Fibroblast of lung (primary cell): ENCODE data around the gene TMEM184A. TPM values are rescaled to one million over a fixed set of nuclear protein-coding genes. Genes with fewer than 3 reads are reported as not detected.

Source experiments
- DNase-seq, 2 donors: peaks; one replicate each; pipeline versions ENCODE4 v3.0.0 to v3.0.0-alpha.2; 2010; ENCODE audit warnings: low read depth in 2 of 2
- H2AFZ ChIP-seq: 2 replicates; pipeline ENCODE4 v1.5.1; 2012; ENCODE audit warnings: low read length, control low read depth, inconsistent platforms
- H3K27ac ChIP-seq: 2 replicates; pipeline ENCODE4 v1.5.1; 2011; ENCODE audit warnings: low read length, control low read depth; ENCODE audit not compliant: insufficient read depth
- H3K27me3 ChIP-seq: 2 replicates; pipeline ENCODE4 v1.5.1; 2011; ENCODE audit warnings: mild to moderate bottlenecking, low read length; ENCODE audit not compliant: control insufficient read depth, insufficient read depth
- H3K36me3 ChIP-seq: 2 replicates; pipeline ENCODE4 v1.5.1; 2011; ENCODE audit warnings: low read length; ENCODE audit not compliant: control insufficient read depth, insufficient read depth
- H3K4me1 ChIP-seq: 2 replicates; pipeline ENCODE4 v1.5.1; 2011; ENCODE audit warnings: low read length; ENCODE audit not compliant: control insufficient read depth, insufficient read depth; ENCODE audit errors: extremely low read depth
- H3K4me2 ChIP-seq: 2 replicates; pipeline ENCODE4 v1.5.1; 2011; ENCODE audit warnings: low read length, control low read depth; ENCODE audit not compliant: insufficient read depth; ENCODE audit errors: extremely low read depth
- H3K4me3 ChIP-seq, 4 experiments: fragments of 200-600 bp in 1 of 4; sonication (generic) in 1 of 4; replicated peaks in 1 of 4; 2 replicates each; pipeline ENCODE4 v1.5.1; 2011 to 2016; ENCODE audit warnings: low read length in 4 of 4, low read depth in 3 of 4, mild to moderate bottlenecking in 3 of 4, control low read depth in 2 of 4, inconsistent platforms in 1 of 4, mixed read lengths in 1 of 4; ENCODE audit not compliant: insufficient read depth in 1 of 4; ENCODE audit errors: control extremely low read depth in 1 of 4
- H3K79me2 ChIP-seq: 2 replicates; pipeline ENCODE4 v1.5.1; 2012; ENCODE audit warnings: mild to moderate bottlenecking, low read length, inconsistent platforms; ENCODE audit not compliant: control insufficient read depth, insufficient read depth
- H3K9ac ChIP-seq: 2 replicates; pipeline ENCODE4 v1.5.1; 2011; ENCODE audit warnings: mild to moderate bottlenecking, low read length, control low read depth; ENCODE audit not compliant: insufficient read depth
- H3K9me3 ChIP-seq: 2 replicates; pipeline ENCODE4 v1.5.1; 2012; ENCODE audit warnings: low read depth, low read length; ENCODE audit not compliant: control insufficient read depth, insufficient read depth
- H4K20me1 ChIP-seq: 2 replicates; pipeline ENCODE4 v1.5.1; 2011; ENCODE audit warnings: low read length; ENCODE audit not compliant: control insufficient read depth, insufficient read depth; ENCODE audit errors: extremely low read depth
- CTCF ChIP-seq, 2 donors: IDR thresholded peaks in 1 of 2; conservative IDR thresholded peaks in 1 of 2; 1 replicate in 1 of 2; 2 replicates in 1 of 2; pipeline ENCODE4 v1.5.1; 2011 to 2012; ENCODE audit warnings: low read length in 2 of 2, control low read depth in 1 of 2, inconsistent platforms in 1 of 2, low read depth in 1 of 2, mild to moderate bottlenecking in 1 of 2
- EZH2 ChIP-seq: IDR thresholded peaks from 2 replicates; pipeline ENCODE4 v1.5.1; 2012; ENCODE audit warnings: low read length, control low read depth, mild to moderate bottlenecking; ENCODE audit errors: missing control alignments
- polyA plus RNA-seq, 2 donors: library from polyadenylated mRNA; depleted of rRNA in 1 of 2; stranded (reverse) in 1 of 2; unstranded in 1 of 2; fragments of >200 nt; gene quantifications; 2 replicates each; pipeline ENCODE4 v1.2.1, GENCODE V29; 2011 to 2012; ENCODE audit warnings: missing spikeins in 1 of 2
- total RNA-seq: library from RNA; depleted of rRNA; stranded (reverse); fragments of >200 nt; gene quantifications from 2 replicates; pipeline ENCODE4 v1.2.1, GENCODE V29; 2014

The TMEM184A gene
- total and polyA plus RNA-seq, 2 donors (not counting 1 experiment from before 2014, with no cell fraction given): under 0.01 to 0.05 TPM

DNA sequence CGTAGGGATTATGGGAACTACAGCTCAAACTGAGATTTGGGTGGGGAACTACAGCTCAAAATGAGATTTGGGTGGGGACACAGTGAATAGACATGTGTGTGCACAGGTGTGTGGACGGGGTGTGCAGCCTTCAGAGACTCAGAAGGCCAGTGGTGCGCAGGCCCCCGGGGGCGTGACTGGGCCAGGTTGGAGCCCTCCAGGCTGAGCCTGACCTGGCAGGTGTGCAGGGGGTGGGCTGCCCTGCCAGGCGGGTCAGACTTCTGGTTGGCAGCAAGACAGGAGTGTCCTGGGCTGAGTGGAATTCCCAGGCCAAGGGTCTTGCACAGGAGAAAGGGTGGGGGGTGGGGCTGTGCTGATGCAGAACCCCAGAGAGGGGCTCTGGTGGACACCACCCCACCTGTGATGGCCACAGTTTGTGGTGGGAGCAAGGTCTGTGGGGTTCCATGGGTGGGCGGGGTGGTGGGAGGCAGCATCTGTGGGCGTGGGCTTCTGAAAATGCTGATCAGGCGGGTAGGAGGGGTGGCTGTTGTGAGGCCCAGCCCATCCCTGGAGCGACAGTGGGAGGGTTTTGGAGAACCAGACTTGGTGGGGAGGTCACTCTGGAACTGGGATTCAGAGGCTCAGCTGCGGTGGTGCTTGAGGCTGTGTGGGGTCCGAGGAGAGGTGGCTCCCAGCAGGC lies 43.1 kb upstream of the TMEM184A start:
- no peaks in the 10 kb centered on the region for H3K79me2 ChIP-seq
- no peaks in the 10 kb centered on the region for H3K36me3 ChIP-seq
- H3K27ac ChIP-seq: no peak overlapping the region
- H4K20me1 ChIP-seq: no peaks in the 10 kb centered on the region
- H3K9me3 ChIP-seq: no peaks in the 10 kb centered on the region
- no peak for DNase-seq
- no peak overlapping the region for H3K9ac ChIP-seq
- no peak overlapping the region for H2AFZ ChIP-seq
- peaks cover 16% of the 10 kb centered on the region for H3K27me3 ChIP-seq
- TF ChIP-seq CTCF (conservative IDR thresholded peaks at IDR 0.05 in 1 of 2, IDR thresholded peaks at IDR 0.05 in 1 of 2; ENCODE audit: low read depth in 1 of 2, low read length in 2 of 2): no peak
- no peak for TF ChIP-seq EZH2
- no peaks in the 10 kb centered on the region for H3K4me1 ChIP-seq
- no peak overlapping the region for H3K4me2 ChIP-seq
- H3K4me3 ChIP-seq: no peak overlapping the region

GRCh38 chr7:1598286-1598685 lies 42.3 kb upstream of the TMEM184A start:
- Histone ChIP-seq H3K4me2 (no peak overlapping the region), H3K4me1 (no peaks in the 10 kb centered on the region), H4K20me1 (no peaks in the 10 kb centered on the region), H3K9ac (no peak overlapping the region), H3K36me3 (no peaks in the 10 kb centered on the region), H2AFZ (no peak overlapping the region), H3K4me3 (no peak overlapping the region), H3K9me3 (no peaks in the 10 kb centered on the region), H3K79me2 (no peaks in the 10 kb centered on the region), H3K27me3 (peaks cover 16% of the 10 kb centered on the region), H3K27ac (no peak overlapping the region)
- TF ChIP-seq EZH2: no peak
- no peak for DNase-seq

DNA sequence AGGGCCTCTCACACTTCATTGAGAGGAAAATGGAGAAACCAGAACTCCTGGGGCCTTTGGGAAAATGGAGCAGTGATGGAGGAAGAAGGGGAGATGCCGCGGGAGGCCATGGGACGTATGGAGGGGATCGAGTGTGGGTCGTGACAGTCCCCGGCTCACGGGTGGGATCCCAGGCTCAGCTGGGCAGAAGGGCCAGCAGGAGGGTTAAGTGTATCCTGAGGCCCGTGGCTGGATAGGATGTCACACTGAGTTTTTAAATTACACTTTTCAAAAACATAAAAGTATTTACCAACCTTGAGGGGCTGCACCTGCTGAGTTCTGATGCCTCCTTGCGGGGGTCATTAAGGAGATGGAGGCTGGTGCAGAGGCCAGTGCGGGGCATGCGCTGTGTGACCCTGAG lies 41.8 kb upstream of the TMEM184A start:
- H3K4me3 ChIP-seq: no peak overlapping the region
- no peak for DNase-seq
- no peaks in the 10 kb centered on the region for H3K9me3 ChIP-seq
- H3K27me3 ChIP-seq: peaks cover 16% of the 10 kb centered on the region
- H2AFZ ChIP-seq: no peak overlapping the region
- H3K9ac ChIP-seq: no peak overlapping the region
- no peaks in the 10 kb centered on the region for H3K79me2 ChIP-seq
- no peaks in the 10 kb centered on the region for H4K20me1 ChIP-seq
- no peak overlapping the region for H3K4me2 ChIP-seq
- no peak overlapping the region for H3K27ac ChIP-seq
- H3K36me3 ChIP-seq: no peaks in the 10 kb centered on the region
- no peak for TF ChIP-seq EZH2
- no peak for TF ChIP-seq CTCF (conservative IDR thresholded peaks at IDR 0.05 in 1 of 2, IDR thresholded peaks at IDR 0.05 in 1 of 2; ENCODE audit: low read depth in 1 of 2, low read length in 2 of 2)
- no peaks in the 10 kb centered on the region for H3K4me1 ChIP-seq
